ENCODE results near the gene MAEL.

Gene MAEL

GRCh38 chr1:167056529-167057231 is 67.6 kb downstream of the MAEL start:
- no peaks in the 10 kb centered on the region for H3K9me2 ChIP-seq (ENCODE audit: low read depth, low read length)
- no peaks in the 10 kb centered on the region for H3K79me2 ChIP-seq (ENCODE audit: insufficient read depth, low read length)
- H2AFZ ChIP-seq (ENCODE audit: low read length): no peak overlapping the region
- H3K36me3 ChIP-seq (ENCODE audit: insufficient read depth, low read length): no peaks in the 10 kb centered on the region
- H3K27ac ChIP-seq (ENCODE audit: low read depth, low read length, poor library complexity, severe bottlenecking): no peak overlapping the region
- no peaks in the 10 kb centered on the region for H3K27me3 ChIP-seq (ENCODE audit: insufficient read depth, low read length)
- peaks cover 6% of the 10 kb centered on the region for H3K4me1 ChIP-seq (ENCODE audit: insufficient read depth, low read length, severe bottlenecking)
- TF ChIP-seq EZH2 (IDR thresholded peaks at IDR 0.05; ENCODE audit: borderline replicate concordance, low read length): no peak
- no peak for TF ChIP-seq CTCF (IDR thresholded peaks at IDR 0.05; ENCODE audit: low read length)
- H3F3A ChIP-seq (ENCODE audit: insufficient read depth, low read length): no peaks in the 10 kb centered on the region
- no peaks in the 10 kb centered on the region for H3K9me3 ChIP-seq (ENCODE audit: low read length)
- no peak overlapping the region for H3K4me3 ChIP-seq (ENCODE audit: low read depth, low read length, poor library complexity, severe bottlenecking)
- no peak overlapping the region for H3K4me2 ChIP-seq (ENCODE audit: low read length)
- no peaks in the 10 kb centered on the region for H4K20me1 ChIP-seq (ENCODE audit: insufficient read depth, low read length)
- no peak overlapping the region for H3K9ac ChIP-seq (ENCODE audit: low read length)

GRCh38 chr1:167057241-167057688 is 68.2 kb downstream of the MAEL start:
- no peak overlapping the region for H3K9ac ChIP-seq (ENCODE audit: low read length)
- TF ChIP-seq CTCF (IDR thresholded peaks at IDR 0.05; ENCODE audit: low read length) (peak; percentile 70; the same call in 1 of the 2 replicates), EZH2 (IDR thresholded peaks at IDR 0.05; ENCODE audit: borderline replicate concordance, low read length) (no peak)

GRCh38 chr1:167059045-167059808 is 70.1 kb downstream of the MAEL start:
- no peaks in the 10 kb centered on the region for H3K9me2 ChIP-seq (ENCODE audit: low read depth, low read length)
- H3K4me3 ChIP-seq (ENCODE audit: low read depth, low read length, poor library complexity, severe bottlenecking): peak overlapping the region; percentile 16
- H3K36me3 ChIP-seq (ENCODE audit: insufficient read depth, low read length): no peaks in the 10 kb centered on the region
- no peaks in the 10 kb centered on the region for H3K9me3 ChIP-seq (ENCODE audit: low read length)
- H3K79me2 ChIP-seq (ENCODE audit: insufficient read depth, low read length): no peaks in the 10 kb centered on the region
- peak overlapping the region; percentile 89; the same call in 1 of the 2 replicates for H2AFZ ChIP-seq (ENCODE audit: low read length)
- H3K4me1 ChIP-seq (ENCODE audit: insufficient read depth, low read length, severe bottlenecking): peaks cover 6% of the 10 kb centered on the region
- H3K9ac ChIP-seq (ENCODE audit: low read length): no peak overlapping the region; the same call in 1 of the 2 replicates
- H4K20me1 ChIP-seq (ENCODE audit: insufficient read depth, low read length): no peaks in the 10 kb centered on the region
- TF ChIP-seq CTCF (IDR thresholded peaks at IDR 0.05; ENCODE audit: low read length) (peak; percentile 97), EZH2 (IDR thresholded peaks at IDR 0.05; ENCODE audit: borderline replicate concordance, low read length) (no peak)
- H3K27me3 ChIP-seq (ENCODE audit: insufficient read depth, low read length): no peaks in the 10 kb centered on the region
- H3K27ac ChIP-seq (ENCODE audit: low read depth, low read length, poor library complexity, severe bottlenecking): no peak overlapping the region
- H3K4me2 ChIP-seq (ENCODE audit: low read length): peak overlapping the region; percentile 59
- H3F3A ChIP-seq (ENCODE audit: insufficient read depth, low read length): no peaks in the 10 kb centered on the region

More at GRCh38 chr1:167057241-167057688, 68.2 kb downstream of the MAEL start:
- Histone ChIP-seq H2AFZ (ENCODE audit: low read length) (no peak overlapping the region), H3K27me3 (ENCODE audit: insufficient read depth, low read length) (no peaks in the 10 kb centered on the region), H3K4me1 (ENCODE audit: insufficient read depth, low read length, severe bottlenecking) (peaks cover 6% of the 10 kb centered on the region), H3K9me2 (ENCODE audit: low read depth, low read length) (no peaks in the 10 kb centered on the region), H3F3A (ENCODE audit: insufficient read depth, low read length) (no peaks in the 10 kb centered on the region), H3K27ac (ENCODE audit: low read depth, low read length, poor library complexity, severe bottlenecking) (no peak overlapping the region), H3K4me2 (ENCODE audit: low read length) (no peak overlapping the region), H4K20me1 (ENCODE audit: insufficient read depth, low read length) (no peaks in the 10 kb centered on the region), H3K4me3 (ENCODE audit: low read depth, low read length, poor library complexity, severe bottlenecking) (no peak overlapping the region), H3K79me2 (ENCODE audit: insufficient read depth, low read length) (no peaks in the 10 kb centered on the region), H3K9me3 (ENCODE audit: low read length) (no peaks in the 10 kb centered on the region), H3K36me3 (ENCODE audit: insufficient read depth, low read length) (no peaks in the 10 kb centered on the region)

All from OCI-LY1 (cell line).